IMR-90 (cell line): ENCODE data around the gene TAF10.

Experiments used
- CEBPB ChIP-seq: IDR thresholded peaks from 2 replicates; pipeline ENCODE4 v1.6.1; 2012; ENCODE audit warnings: low read depth, low read length, improper control_type of control experiment
- CHD1 ChIP-seq: IDR thresholded peaks from 2 replicates; pipeline ENCODE4 v1.6.1; 2012; ENCODE audit warnings: low read depth, low read length, improper control_type of control experiment
- CTCF ChIP-seq: conservative IDR thresholded peaks from 2 replicates; pipeline ENCODE4 v1.5.1; 2012; ENCODE audit warnings: mild to moderate bottlenecking, low read depth, low read length, improper control_type of control experiment
- FOS ChIP-seq: fragments of 150-350 bp; IDR thresholded peaks from 2 replicates; pipeline ENCODE4 v1.6.1; 2016; ENCODE audit warnings: low read depth, low read length
- MAFK ChIP-seq: IDR thresholded peaks from 2 replicates; pipeline ENCODE4 v1.6.1; 2012; ENCODE audit warnings: low read depth, low read length, improper control_type of control experiment
- MAZ ChIP-seq: IDR thresholded peaks from 2 replicates; pipeline ENCODE4 v1.6.1; 2012; ENCODE audit warnings: low read depth, mild to moderate bottlenecking, low read length, improper control_type of control experiment, moderate library complexity, borderline replicate concordance
- MXI1 ChIP-seq: IDR thresholded peaks from 2 replicates; pipeline ENCODE4 v1.6.1; 2012; ENCODE audit warnings: low read depth, mild to moderate bottlenecking, low read length, moderate library complexity, borderline replicate concordance
- POLR2A ChIP-seq: IDR thresholded peaks from 2 replicates; pipeline ENCODE4 v1.6.1; 2012; ENCODE audit warnings: mild to moderate bottlenecking, low read depth, low read length
- RAD21 ChIP-seq: IDR thresholded peaks from 2 replicates; pipeline ENCODE4 v1.6.1; 2012; ENCODE audit warnings: low read length, improper control_type of control experiment
- RCOR1 ChIP-seq: IDR thresholded peaks from 2 replicates; pipeline ENCODE4 v1.6.1; 2012; ENCODE audit warnings: mild to moderate bottlenecking, low read length, improper control_type of control experiment; ENCODE audit not compliant: insufficient replicate concordance
- SMC3 ChIP-seq: fragments of 150-350 bp; IDR thresholded peaks from 2 replicates; pipeline ENCODE4 v1.6.1; 2016; ENCODE audit warnings: low read depth, mild to moderate bottlenecking, antibody characterized with exemption, low read length, moderate library complexity
- TF ChIP-seq, protein P1 (sequence below): fragments of 150-350 bp; IDR thresholded peaks from 2 replicates; pipeline ENCODE4 v1.6.1; 2017; ENCODE audit warnings: mild to moderate bottlenecking, antibody characterized with exemption, low read length, low read depth

GRCh38 chr11:6656584-6656915, 44.5 kb upstream of the TAF10 start:
- TF ChIP-seq POLR2A, result no peak
- no peak for TF ChIP-seq CTCF
- no peak for TF ChIP-seq CEBPB
- TF ChIP-seq MAFK, result no peak
- no peak for TF ChIP-seq FOS
- TF ChIP-seq, protein P1, sequence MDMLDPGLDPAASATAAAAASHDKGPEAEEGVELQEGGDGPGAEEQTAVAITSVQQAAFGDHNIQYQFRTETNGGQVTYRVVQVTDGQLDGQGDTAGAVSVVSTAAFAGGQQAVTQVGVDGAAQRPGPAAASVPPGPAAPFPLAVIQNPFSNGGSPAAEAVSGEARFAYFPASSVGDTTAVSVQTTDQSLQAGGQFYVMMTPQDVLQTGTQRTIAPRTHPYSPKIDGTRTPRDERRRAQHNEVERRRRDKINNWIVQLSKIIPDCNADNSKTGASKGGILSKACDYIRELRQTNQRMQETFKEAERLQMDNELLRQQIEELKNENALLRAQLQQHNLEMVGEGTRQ, result no peak
- no peak for TF ChIP-seq SMC3
- no peak for TF ChIP-seq MAZ
- no peak for TF ChIP-seq MXI1
- TF ChIP-seq RCOR1, result no peak
- TF ChIP-seq CHD1, result no peak
- TF ChIP-seq RAD21, result no peak
